Activated T-cell treated with anti-CD3 and anti-CD28 coated beads, Interleukin-2, amount 50 U/mL, for 4 hours (primary cell): Measurements from ENCODE around the gene RELB. TPM values are rescaled to one million over a fixed set of nuclear protein-coding genes. Genes with fewer than 3 reads are reported as not detected.

Experiments
- ATAC-seq, 2 donors: fragments of 200-7000 bp; cut with Tn5 transposase; one replicate each; pipeline ENCODE4 v1.10.0; 2021
- DNase-seq: peaks from one replicate; pipeline ENCODE4 v3.0.0-alpha.2; 2020
- H3K27me3 Mint-ChIP-seq: one replicate; pipeline ENCODE4 v1.8.0; 2021; ENCODE audit warnings: low read depth, mixed read lengths
- H3K36me3 Mint-ChIP-seq: one replicate; pipeline ENCODE4 v1.8.0; 2022; ENCODE audit warnings: mixed read lengths; ENCODE audit not compliant: insufficient read depth
- H3K4me1 Mint-ChIP-seq: one replicate; pipeline ENCODE4 v1.8.0; 2021; ENCODE audit warnings: low read depth, mixed read lengths
- H3K4me3 Mint-ChIP-seq: one replicate; pipeline ENCODE4 v1.8.0; 2021; ENCODE audit warnings: mild to moderate bottlenecking, moderate library complexity, mixed read lengths
- H3K9me3 Mint-ChIP-seq: one replicate; pipeline ENCODE4 v1.8.0; 2021; ENCODE audit warnings: mixed read lengths
- total RNA-seq, 3 donors: library from RNA; stranded (reverse); gene quantifications; one replicate each; pipeline ENCODE4 v1.2.1, GENCODE V29; 2021

RELB gene
- total RNA-seq, 3 donors from 2014 or later = 128 to 137 (median 129) TPM

DNA sequence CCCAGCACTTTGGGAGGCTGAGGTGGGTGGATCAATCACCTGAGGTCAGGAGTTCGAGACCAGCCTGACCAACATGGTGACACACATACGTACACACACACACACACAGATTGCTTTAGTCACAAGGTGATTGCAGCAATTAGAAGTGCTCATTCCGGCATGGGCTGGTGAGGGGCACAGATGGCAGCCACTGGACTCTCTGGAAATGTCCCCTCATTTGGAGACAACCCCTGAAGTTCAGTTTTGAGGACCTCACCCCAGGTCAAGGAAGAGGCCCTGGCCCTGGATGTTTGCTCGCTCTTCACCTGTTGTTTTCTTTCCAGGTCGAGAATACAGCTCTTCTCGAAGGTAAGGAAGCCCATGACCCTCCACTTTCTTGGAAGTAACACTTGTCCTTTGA is 69.0 kb downstream of the RELB start:
- H3K36me3 Mint-ChIP-seq = peaks cover 4% of the 10 kb centered on the region
- H3K9me3 Mint-ChIP-seq = no peaks in the 10 kb centered on the region

DNA sequence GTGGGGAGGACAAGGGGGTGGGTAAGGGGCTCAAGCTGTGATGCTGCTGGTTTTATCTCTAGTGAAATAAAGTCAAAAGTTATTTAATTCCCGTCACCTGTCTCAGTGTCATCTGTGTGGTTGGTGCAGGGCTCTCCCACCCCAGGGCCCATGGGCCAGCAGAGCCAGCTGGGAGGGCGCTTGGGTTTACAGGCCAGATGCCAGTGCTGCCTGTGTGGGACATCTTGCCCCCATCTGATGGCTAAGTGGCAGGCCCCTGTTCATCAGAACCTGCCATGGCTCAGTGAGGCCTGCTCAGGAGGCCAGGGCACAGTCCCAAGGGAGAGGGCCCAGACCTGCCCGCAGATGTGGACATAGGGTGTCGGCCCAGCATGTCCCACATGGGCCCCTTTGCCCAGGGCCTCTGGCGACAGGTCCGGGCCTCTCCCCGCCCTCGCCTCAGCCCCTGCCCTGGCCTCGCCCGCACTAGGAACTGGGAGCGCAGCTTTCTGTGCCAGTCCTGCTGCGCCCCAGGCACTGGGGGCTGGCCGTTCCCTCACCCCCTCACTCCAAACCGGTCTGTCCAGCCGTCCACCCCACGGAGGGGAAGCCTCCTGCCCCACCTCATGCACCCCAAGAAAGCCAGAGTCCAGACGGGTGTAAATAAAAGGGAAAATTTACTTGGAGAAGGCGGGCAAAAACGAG is 69.7 kb downstream of the RELB start:
- peaks cover 7% of the 10 kb centered on the region for H3K4me1 Mint-ChIP-seq

More for the DNA sequence above, 69.0 kb downstream of the RELB start:
- Mint-ChIP-seq H3K4me1 (peaks cover 7% of the 10 kb centered on the region), H3K27me3 (no peaks in the 10 kb centered on the region), H3K4me3 (no peak overlapping the region)
- ATAC-seq = no peak
- DNase-seq = no peak

GRCh38 chr19:45071545-45071938 is 70.3 kb downstream of the RELB start:
- Mint-ChIP-seq H3K4me1 (peaks cover 9% of the 10 kb centered on the region), H3K27me3 (no peaks in the 10 kb centered on the region), H3K36me3 (peaks cover 4% of the 10 kb centered on the region), H3K4me3 (no peak overlapping the region), H3K9me3 (no peaks in the 10 kb centered on the region)
- DNase-seq (no peak), ATAC-seq (no peak)

More for the DNA sequence above, 69.7 kb downstream of the RELB start:
- Mint-ChIP-seq H3K36me3 (peaks cover 4% of the 10 kb centered on the region), H3K27me3 (no peaks in the 10 kb centered on the region), H3K9me3 (no peaks in the 10 kb centered on the region), H3K4me3 (no peak overlapping the region)
- ATAC-seq = no peak
- DNase-seq = no peak

- Mint-ChIP-seq H3K36me3 (peaks cover 3% of the 10 kb centered on the region), H3K4me1 (peaks cover 16% of the 10 kb centered on the region), H3K9me3 (no peaks in the 10 kb centered on the region), H3K4me3 (no peak overlapping the region), H3K27me3 (no peaks in the 10 kb centered on the region)
- DNase-seq (no peak), ATAC-seq (no peak)
Measured at GRCh38 chr19:45071969-45072790, 70.9 kb downstream of the RELB start.

DNA sequence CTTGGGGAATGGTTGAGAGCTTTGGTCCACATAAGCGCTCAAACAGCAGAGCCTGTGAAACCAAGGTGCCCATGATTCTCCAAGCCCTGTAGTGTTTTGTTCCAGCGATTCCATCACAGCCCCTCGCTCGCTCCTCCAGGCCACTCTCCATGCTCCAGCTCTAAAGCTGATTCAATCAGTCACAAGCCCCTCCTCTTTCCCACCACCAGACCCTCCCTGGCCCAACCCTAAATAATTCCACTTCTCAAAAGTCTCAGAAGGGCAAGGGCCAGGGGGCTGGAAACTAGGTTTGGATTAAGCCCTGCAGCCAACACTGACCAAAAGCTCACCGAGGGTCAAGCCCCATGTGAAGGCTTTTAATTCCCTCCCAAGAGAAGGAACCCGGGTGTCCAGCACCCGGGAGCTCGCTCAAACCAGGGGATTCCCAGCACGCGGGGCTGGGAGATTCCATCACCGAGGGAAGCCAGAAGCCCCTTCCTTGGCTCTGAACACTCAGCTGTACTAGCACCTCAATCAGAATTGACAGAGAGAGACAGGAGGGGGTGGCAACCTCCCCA is 73.6 kb downstream of the RELB start:
- H3K9me3 Mint-ChIP-seq = no peaks in the 10 kb centered on the region
- peak overlapping the region; percentile 65 for H3K4me3 Mint-ChIP-seq
- H3K36me3 Mint-ChIP-seq = peaks cover 2% of the 10 kb centered on the region
- no peaks in the 10 kb centered on the region for H3K27me3 Mint-ChIP-seq
- H3K4me1 Mint-ChIP-seq = peaks cover 34% of the 10 kb centered on the region
- ATAC-seq (no peak), DNase-seq (no peak)

- Mint-ChIP-seq H3K9me3 (no peaks in the 10 kb centered on the region), H3K4me1 (peaks cover 37% of the 10 kb centered on the region), H3K36me3 (peaks cover 2% of the 10 kb centered on the region), H3K27me3 (no peaks in the 10 kb centered on the region), H3K4me3 (peak overlapping the region; percentile 81)
- ATAC-seq = peak in 1 of 2 donors; percentile 7
- no peak for DNase-seq
Measured at GRCh38 chr19:45075301-45076028, 74.2 kb downstream of the RELB start.

GRCh38 chr19:45076029-45076850 is 75.0 kb downstream of the RELB start, which contains the start of gene ZNF296:
ZNF296 (minus strand) TSS chr19:45076478; CDS start chr19:45076373, 105 bp downstream.
- peak within 1 kb of the TSS; percentile 81 for H3K4me3 Mint-ChIP-seq
- H3K36me3 Mint-ChIP-seq = peaks cover 2% of the 10 kb centered on the region
- no peaks in the 10 kb centered on the region for H3K9me3 Mint-ChIP-seq
- peaks cover 42% of the 10 kb centered on the region for H3K4me1 Mint-ChIP-seq
- DNase-seq = peak; percentile 75
- peak; percentile 77 to 80 for ATAC-seq
- H3K27me3 Mint-ChIP-seq = no peaks in the 10 kb centered on the region

GRCh38 chr19:45076851-45077730 is 75.8 kb downstream of the RELB start:
- ATAC-seq = no peak

DNA sequence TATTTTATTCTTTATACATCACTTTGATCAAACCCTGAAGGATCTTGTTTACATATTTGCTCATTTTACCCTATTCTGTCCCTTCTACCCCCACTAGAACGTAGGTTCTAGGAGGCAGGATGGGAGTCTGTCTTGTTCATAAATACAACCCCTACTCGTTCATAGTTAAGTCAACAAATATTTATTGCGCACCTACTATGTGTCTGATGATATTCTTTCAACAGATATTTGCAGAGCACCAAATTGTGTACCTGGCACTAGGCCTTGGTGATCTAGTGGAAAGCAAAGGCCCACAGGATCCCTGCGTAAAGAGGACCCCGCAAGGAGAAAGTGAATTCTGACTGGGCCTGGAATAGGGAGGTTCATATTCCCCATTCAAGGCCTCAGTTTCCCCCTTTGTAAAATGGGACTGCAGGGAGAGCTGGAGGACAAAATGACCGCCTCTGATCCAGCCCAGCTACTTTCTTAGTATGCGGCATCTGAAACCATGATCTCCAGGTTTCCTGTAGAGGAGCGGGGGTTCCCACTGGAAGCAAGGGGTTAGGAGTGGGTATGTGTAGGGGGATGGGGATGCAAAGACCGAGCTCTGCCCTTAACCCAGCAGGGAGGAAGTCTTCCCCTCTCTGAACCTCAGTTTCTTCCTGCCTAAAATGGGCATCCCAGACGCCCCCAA is 77.3 kb downstream of the RELB start:
- peaks cover 51% of the 10 kb centered on the region for H3K4me1 Mint-ChIP-seq
- H3K27me3 Mint-ChIP-seq = no peaks in the 10 kb centered on the region
- H3K36me3 Mint-ChIP-seq = peaks cover 12% of the 10 kb centered on the region
- ATAC-seq (peak in 1 of 2 donors; percentile 11), DNase-seq (no peak)
- H3K4me3 Mint-ChIP-seq = peak overlapping the region; percentile 99
- no peaks in the 10 kb centered on the region for H3K9me3 Mint-ChIP-seq

More at GRCh38 chr19:45076851-45077730, 75.8 kb downstream of the RELB start:
- peak overlapping the region; percentile 81 for H3K4me3 Mint-ChIP-seq
- H3K27me3 Mint-ChIP-seq = no peaks in the 10 kb centered on the region
- peaks cover 8% of the 10 kb centered on the region for H3K36me3 Mint-ChIP-seq
- H3K9me3 Mint-ChIP-seq = no peaks in the 10 kb centered on the region
- no peak for DNase-seq
- H3K4me1 Mint-ChIP-seq = peaks cover 48% of the 10 kb centered on the region

DNA sequence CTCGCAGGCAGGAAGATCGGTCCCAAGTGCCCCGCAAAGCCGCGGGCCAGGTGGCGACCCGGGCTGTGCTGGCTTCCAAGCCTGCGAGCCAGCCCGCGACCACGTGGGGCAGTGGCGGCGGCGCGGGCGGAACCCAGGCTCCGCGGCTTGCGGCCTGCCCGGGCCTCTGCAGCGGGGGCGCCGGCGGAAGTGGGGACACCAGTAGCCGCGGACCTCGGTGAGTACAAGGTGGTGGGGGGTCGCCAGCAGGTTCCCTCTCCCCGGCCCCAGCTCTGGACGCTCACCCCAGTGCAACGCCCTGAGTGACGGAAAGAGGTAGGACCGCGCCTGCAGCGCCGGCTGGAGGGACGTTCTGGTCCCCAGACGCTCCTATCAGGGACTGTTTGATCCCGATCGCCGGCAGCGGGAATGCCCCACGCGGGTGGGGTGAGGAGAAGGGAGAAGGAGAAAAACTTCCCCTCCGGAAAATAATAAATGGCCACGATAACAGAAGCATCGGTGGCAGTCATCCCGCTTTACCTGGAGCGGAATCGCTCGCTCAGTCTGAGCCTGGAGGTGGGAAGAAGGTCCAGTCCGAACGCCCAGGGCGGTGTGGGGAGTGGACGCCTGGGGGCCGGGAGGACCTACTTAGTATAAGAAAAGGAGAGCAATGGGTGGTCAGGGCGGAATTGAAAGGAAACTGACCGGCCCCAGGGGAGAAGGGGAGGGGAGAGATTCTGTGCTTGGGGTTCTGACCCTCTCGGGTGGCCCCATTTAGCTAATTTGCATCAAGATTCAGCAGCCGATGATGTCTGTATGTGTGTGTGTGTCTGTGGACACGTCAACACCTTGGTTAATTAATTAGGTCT is 78.0 kb downstream of the RELB start, which contains the start of gene GEMIN7:
TSS of gene GEMIN7 (plus strand) at position 198 of the 848 bp plus-strand sequence. CDS start 10,855 bp downstream, outside the sequence.
- Mint-ChIP-seq H3K27me3 (no peaks in the 10 kb centered on the region), H3K4me1 (peaks cover 51% of the 10 kb centered on the region), H3K9me3 (no peaks in the 10 kb centered on the region), H3K4me3 (peak within 1 kb of the TSS; percentile 99), H3K36me3 (peaks cover 12% of the 10 kb centered on the region)
- ATAC-seq (peak; percentile 81 to 82), DNase-seq (peak; percentile 73)

- ATAC-seq (no peak), DNase-seq (no peak)
- H3K27me3 Mint-ChIP-seq = no peaks in the 10 kb centered on the region
- peaks cover 12% of the 10 kb centered on the region for H3K36me3 Mint-ChIP-seq
- H3K4me1 Mint-ChIP-seq = peaks cover 46% of the 10 kb centered on the region
- peak overlapping the region; percentile 99 for H3K4me3 Mint-ChIP-seq
- no peaks in the 10 kb centered on the region for H3K9me3 Mint-ChIP-seq
Measured at GRCh38 chr19:45079911-45080370, 78.7 kb downstream of the RELB start.
